NCI-H774 (cell line): Measurements from ENCODE around the gene UBALD2.
"Not testable (repeated sequence)": the region's sequence is repeated elsewhere in the genome, so short reads cannot be mapped to it uniquely, and the experiment has no call there.

ENCODE experiments used
- DNase-seq: peaks from one replicate; lab custom pipeline; 2025; lab: John Stamatoyannopoulos, UW

Gene UBALD2

DNA sequence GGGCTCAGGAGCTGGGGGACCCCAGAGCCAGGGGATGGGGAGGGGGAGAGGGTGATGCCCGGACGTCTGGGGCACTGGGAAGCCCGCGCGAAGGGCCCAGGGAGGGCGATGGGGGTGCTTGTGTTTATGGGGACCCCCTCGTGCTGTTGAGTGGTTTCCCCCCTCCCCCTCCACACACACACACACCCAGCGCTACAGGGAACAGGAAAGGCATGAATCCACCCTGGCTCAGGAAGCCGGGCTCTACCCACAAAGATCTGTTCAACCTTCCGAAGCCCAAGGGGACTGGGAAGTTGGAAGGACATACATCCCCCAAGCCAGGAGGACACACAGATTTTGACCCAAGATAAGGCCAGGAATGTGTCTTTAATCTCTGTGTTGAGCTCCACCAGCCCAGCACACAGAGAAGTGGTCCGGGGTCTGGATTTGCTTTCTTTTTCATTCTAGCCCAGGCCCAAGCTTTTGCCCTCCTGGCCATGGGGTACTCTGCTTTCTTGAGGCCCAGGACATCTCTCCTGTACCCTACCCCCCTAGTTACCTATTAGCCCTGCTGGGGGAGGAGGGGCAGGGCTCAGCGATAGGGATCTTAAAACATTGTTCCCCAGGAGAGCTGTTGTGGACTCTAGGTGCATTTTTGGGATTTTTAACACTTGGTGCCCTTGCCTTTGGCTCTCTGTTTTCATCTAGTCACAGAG lies 1.2 kb downstream of the UBALD2 start:
- DNase-seq = no peak

DNA sequence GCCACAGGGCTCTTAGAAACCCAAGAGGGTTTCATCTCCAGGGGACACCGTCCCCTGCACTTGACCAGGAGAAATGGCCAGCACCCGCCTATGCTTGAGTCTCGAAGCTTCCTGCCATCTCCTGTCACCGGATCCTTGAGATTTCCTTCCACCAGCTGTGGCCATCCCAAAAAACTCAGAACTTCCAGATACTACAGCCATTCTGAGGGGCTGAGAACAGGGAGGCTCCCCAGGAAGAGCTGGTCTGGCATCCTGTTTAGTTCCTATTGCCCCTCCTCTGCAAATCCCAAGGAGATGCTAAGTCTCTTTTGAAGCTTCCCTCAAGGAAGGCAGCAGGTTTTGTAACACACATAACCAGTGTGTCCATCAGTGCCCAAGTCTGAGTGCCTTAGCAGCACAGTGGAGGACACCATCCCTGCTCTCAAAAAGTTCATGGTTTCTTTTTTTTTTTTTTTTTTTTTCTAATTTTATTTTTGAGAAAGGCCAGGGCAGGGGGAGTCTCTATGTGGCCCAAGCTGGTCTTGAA lies 2.0 kb downstream of the UBALD2 start:
- no peak for DNase-seq

GRCh38 chr17:76267581-76268001 lies 2.4 kb downstream of the UBALD2 start:
- DNase-seq = not testable (repeated sequence)

- DNase-seq = no peak
These were observed 3.0 kb downstream of the UBALD2 start for GRCh38 chr17:76268015-76268749.

DNA sequence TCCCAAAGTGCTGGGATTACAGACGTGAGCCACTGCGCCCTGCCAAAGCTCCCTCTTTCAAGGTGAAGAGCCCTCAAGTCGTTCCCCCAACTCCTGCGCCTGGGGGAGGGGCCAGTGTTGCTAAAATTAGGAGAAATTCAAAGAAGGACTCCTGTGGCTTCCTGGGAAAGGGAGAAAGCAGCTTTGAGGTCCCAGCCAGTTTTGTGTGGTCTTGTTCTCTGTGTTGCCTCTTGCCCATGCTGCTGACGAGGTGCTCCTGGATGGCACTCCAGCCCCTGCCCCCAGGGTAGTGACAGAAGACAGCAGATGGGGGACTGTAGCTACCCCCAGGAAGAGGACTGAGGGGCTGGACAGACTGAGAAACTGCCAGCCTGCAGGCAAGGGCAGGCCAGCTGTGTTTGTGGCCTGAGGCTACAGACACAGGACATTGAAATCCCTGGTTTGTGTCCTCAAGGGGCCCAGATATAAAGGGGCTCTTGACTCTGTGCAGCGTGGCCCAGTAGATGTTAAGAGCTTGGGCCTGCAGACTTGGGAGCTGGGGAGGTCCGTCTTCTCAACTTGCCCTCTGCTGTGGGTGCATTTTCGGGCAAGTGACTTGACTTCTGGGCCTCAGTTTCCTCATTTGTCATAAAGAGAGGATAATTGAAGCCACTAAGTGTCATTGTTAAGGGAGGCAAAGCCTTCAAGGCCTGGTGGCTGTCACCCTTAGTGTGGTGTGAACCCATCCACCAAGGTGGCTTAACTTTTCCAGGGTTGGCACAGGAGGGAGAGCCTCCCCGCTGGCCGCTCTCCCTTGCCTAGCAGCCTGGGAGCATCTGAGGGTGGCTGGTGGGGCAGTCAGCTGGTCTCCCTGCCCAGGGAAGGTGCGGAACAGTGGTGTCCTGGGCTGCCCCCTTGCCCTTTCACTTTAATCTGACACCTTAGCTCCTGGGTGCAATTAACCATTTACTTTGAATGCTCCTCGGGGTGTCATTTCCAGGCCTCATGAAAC lies 4.1 kb downstream of the UBALD2 start:
- DNase-seq = no peak

DNA sequence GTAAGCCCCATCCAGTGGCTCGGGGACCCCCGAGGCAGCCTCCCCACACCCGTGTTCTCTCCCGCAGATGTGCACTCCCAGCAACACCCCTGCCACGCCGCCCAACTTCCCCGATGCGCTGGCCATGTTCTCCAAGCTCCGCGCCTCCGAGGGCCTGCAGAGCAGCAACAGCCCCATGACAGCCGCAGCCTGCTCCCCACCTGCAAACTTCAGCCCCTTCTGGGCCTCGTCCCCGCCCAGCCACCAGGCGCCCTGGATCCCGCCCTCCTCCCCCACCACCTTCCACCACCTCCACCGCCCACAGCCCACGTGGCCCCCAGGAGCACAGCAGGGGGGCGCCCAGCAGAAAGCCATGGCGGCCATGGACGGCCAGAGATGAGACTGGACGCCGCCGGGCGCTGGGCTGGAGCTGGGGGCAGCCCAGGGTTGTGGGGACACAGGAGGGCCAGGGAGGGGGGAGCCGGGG lies 5.0 kb downstream of the UBALD2 start:
- no peak for DNase-seq

- DNase-seq = no peak
These were observed 5.9 kb downstream of the UBALD2 start for GRCh38 chr17:76270770-76271668.

GRCh38 chr17:76271669-76272540 lies 6.8 kb downstream of the UBALD2 start:
- no peak for DNase-seq

DNA sequence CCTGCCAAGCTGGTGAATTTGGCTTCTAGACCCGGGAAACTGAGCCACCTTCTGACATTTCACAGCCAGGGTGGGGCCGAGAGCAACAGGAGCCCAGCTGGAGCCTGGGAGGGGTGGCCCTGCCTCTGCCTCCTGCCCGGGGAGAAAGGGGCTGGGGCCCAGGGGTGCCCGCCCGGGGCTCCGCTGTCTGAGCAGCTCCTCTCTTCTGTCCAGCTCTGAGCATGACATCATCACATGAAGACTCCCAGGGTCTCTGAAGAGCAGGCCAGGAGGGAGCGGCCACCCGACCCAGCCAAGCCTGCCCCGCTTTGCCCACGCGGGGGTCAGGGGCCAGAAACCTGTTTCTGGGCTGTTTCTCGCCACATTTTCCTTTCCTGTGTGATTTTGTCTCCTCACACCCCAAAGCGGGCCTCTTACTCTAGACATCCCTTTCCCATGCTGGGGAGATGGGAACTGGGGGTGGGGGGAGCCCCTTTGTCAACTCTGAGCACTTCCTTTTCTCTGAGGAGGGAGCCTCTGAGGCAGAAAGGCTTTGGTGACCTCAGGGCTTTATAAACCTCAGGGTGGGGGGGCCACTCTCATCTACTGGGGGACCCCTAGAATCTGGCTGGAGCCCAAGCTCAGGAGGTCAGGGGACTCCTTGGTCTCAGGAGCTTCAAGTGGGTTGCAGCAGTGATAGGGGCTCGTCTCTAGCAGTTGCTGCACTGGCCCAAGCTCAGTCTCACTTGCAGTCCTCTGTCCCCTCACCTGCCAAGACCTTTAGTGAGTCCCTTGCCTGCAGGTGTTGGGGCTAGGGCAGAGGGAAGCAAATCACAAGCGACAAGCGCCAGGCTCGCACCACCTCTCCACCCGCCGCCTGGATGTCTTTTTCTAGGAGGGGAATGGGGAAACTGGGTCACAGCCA lies 7.6 kb downstream of the UBALD2 start:
- no peak for DNase-seq

DNA sequence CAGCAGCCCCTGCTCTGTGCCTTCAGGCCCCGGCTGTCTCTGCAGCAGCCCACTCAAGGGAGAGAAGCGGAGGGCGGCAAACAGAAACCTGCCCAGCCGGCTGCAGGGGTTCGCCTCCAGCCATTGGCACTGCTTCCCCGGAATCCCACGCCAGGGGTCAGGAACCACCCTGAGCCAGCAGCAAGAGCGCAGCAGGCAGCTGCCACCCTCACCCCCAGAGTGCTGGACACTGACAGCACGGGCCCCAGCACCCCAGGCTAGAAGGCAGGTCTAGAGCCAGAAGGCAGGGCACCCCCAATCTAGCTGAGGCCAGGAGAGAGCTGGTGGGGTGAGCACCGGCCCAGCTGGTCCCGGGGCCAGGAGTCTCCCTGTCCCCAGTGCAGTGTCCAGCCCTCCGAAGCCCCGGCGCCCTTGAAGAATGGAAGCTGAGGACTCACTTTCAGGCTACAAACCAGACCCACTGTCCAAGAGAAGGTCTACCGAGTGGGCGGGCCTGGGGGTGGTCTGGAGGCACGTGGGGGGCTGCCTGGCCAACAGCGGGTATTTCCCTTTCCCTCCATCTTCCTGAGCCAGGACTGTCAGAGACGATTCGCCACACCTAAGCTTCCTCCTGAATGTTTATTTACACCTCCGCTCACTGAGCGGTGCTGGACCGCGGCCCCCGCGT lies 8.4 kb downstream of the UBALD2 start:
- DNase-seq = no peak

DNA sequence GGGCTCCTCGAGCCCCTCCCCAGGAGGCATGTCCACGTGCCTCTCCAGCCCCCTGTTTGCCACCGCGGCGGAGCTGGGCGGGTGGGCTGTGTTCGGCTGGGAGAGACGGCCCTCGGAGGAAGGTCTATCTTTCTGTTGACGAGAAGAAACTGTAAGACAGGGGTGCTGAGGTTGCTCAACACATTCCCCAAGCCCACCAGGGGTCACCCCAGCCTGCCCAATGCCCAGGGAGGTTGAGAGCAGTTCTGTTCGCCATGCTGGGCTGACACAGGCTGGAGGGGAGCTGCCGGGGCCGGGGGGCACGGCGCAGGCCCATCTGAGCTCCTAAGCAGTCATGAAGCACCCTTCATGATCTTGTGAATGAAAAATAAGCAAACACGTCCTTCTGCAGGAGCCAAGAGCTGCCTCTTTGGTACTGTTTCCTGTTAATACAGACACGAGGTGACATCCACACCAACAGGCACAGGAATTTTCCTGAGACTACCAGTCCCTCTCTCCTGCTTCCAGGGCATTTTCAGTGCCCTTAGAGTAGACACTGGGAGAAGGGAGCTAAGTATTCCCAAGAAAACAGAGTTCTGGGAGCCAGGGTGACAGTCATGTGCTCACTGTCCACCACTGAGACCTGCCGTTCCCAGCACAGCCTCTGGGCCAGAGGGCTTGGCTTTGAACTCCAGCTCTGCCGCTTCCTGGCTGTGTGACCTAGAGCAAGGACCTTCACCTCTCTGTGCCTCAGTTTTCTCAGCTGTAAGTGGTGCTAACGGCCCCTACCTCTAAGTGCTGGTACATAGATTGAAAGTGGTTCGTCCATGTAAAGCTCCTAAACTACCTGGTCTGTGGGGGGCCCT lies 9.2 kb downstream of the UBALD2 start:
- DNase-seq = no peak

DNA sequence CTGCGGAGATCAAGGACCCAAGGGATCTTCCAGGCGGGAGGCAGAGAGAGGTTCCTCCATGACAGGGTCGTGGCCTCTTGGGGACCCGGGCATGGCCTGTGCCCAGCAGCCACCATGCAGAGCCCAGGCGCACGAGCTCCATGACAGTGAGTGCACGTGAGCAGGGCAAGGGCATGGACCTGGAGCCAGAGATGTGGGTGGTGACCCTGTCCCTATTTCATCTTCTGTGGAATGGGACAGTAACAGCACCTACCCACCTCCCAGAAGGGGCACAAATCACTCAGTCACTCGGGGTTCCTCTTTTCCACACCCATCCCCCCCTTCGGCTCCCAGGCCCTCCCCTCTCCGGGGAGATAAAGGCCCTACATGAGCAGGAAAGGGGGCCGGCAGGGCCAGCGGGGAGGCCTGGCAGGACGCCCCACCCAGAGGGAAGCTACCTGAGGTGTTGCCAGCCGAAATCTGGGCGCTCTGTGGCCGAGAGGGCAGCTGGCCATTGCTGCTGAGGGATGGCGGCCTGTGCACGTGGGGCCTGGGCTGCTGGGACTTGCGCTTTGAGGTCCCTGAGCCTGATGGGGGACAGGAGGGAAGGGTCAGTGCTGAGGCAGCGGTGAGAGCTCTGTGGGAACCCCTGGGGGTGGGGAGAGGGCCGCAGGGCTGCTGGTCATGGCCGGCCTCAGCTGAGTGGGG lies 10.4 kb downstream of the UBALD2 start:
- no peak for DNase-seq

DNA sequence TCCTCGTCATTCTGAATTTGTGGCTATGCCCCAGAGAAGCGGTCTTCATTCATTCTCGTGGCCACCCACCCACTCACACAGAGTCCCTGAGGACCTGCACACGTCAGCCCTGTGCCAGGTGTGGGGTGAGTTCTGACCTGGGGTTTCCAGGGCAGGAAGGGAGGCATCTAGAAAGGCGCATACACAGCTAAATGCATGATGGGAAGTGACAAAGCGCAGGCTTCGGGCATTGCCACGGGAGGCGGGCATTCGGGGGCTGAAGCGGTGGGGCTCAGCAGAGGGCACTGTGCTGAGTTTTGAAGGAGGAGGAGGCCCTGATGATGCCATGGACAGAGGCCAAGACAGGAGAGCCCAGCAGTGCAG lies 10.9 kb downstream of the UBALD2 start:
- no peak for DNase-seq

GRCh38 chr17:76276461-76277299 lies 11.5 kb downstream of the UBALD2 start:
- no peak for DNase-seq

DNA sequence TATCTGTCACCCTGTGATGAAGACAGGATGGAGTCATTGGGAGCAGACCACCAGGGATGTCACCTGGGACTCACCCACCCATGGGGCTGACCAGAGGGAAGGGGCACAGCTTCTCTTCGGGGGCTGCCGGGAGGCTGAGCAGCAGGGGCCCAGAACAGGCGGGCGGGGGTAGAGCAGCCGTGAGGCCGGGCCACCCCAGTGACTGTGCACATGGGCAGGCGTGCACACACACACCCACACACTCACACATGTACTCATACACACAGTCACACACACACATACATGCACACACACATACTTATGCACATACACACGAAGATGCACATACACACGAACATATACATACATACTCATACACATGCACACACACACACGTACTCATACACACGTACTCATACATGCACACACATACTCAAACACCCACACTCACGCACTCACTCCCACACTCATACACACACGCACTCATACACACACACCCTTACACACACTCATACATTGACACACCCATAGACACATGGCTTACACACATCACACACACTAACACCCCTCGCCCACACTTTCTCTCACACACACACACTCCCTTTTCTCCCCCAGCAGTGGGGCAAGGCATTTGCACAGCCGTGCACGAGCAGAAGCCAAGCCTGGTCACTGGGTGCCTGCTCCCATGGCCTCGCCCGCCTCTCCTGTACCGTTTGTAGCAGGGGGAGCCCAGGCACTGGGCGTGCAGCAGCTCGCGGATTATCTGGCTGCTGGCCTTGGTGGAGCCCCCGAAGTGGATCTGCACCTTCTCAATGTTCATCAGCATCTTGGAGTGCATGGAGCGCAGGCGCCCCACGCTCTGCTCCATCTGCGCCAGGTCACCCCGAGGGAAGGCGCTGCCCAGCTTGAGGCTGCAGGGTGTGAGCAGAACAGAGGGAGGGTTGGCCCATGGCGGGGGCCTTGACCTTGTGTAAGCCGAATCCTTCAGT lies 12.4 kb downstream of the UBALD2 start:
- no peak for DNase-seq
